CD4-positive, alpha-beta T cell (primary cell): ENCODE data around the gene SDC1. TPM values are rescaled to one million over a fixed set of nuclear protein-coding genes. Genes with fewer than 3 reads are reported as not detected.

Source experiments
- ATAC-seq: fragments of 200-7000 bp; cut with Tn5 transposase; one replicate; pipeline ENCODE4 v1.10.0; 2022; ENCODE audit warnings: mild to moderate bottlenecking; ENCODE audit not compliant: poor library complexity
- CTCF ChIA-PET: fragments of 350-600 bp; sonication (Branson Sonifier 250); formaldehyde crosslinking; loops from one replicate; lab custom pipeline; 2021; ENCODE audit warnings: antibody characterized with exemption, inconsistent platforms; lab: Charles Lee
- POLR2A ChIA-PET: fragments of 350-600 bp; sonication (Branson Sonifier 250); formaldehyde crosslinking; loops from one replicate; lab custom pipeline; 2021; ENCODE audit warnings: antibody characterized with exemption, inconsistent platforms; lab: Charles Lee
- DNase-seq, 14 experiments: peaks; one replicate each; pipeline ENCODE4 v3.0.0-alpha.2; 2013 to 2020; ENCODE audit warnings: mixed read lengths in 2 of 14
- H3K27ac ChIP-seq, 2 donors: one replicate each; pipeline versions ENCODE4 v1.5.1 to v1.7.0; 2013; ENCODE audit warnings: low read length in 2 of 2, low read depth in 1 of 2, mild to moderate bottlenecking in 1 of 2
- H3K27me3 ChIP-seq, 2 experiments: 1 replicate in 1 of 2; 2 replicates in 1 of 2; pipeline versions ENCODE4 v1.6.1 to v1.7.0; 2013; ENCODE audit warnings: low read length in 2 of 2, control low read depth in 1 of 2, mild to moderate bottlenecking in 1 of 2, moderate library complexity in 1 of 2; ENCODE audit not compliant: insufficient read depth in 2 of 2, control insufficient read depth in 1 of 2
- H3K36me3 ChIP-seq: one replicate; pipeline ENCODE4 v1.6.1; 2013; ENCODE audit warnings: low read length, control low read depth; ENCODE audit not compliant: insufficient read depth
- H3K4me1 ChIP-seq: one replicate; pipeline ENCODE4 v1.6.1; 2013; ENCODE audit warnings: low read length, control low read depth; ENCODE audit not compliant: insufficient read depth
- H3K4me3 ChIP-seq: one replicate; pipeline ENCODE4 v1.5.1; 2013; ENCODE audit warnings: mild to moderate bottlenecking, low read length, moderate library complexity
- H3K9me3 ChIP-seq, 2 experiments: 1 replicate in 1 of 2; 2 replicates in 1 of 2; pipeline versions ENCODE4 v1.6.1 to v1.7.0; 2013; ENCODE audit warnings: low read length in 2 of 2, mild to moderate bottlenecking in 2 of 2, control low read depth in 1 of 2, moderate library complexity in 1 of 2; ENCODE audit not compliant: control insufficient read depth in 1 of 2, insufficient read depth in 1 of 2
- H3K27ac Mint-ChIP-seq: one replicate; pipeline ENCODE4 v1.8.0; 2020; ENCODE audit warnings: mixed read lengths
- H3K27me3 Mint-ChIP-seq: one replicate; pipeline ENCODE4 v1.8.0; 2021; ENCODE audit warnings: mixed read lengths
- H3K36me3 Mint-ChIP-seq: one replicate; pipeline ENCODE4 v1.8.0; 2021; ENCODE audit warnings: low read depth, mixed read lengths
- H3K4me1 Mint-ChIP-seq: one replicate; pipeline ENCODE4 v1.8.0; 2021; ENCODE audit warnings: low read depth, mixed read lengths
- H3K4me3 Mint-ChIP-seq: one replicate; pipeline ENCODE4 v1.8.0; 2020; ENCODE audit warnings: mild to moderate bottlenecking, mixed read lengths
- H3K9me3 Mint-ChIP-seq: one replicate; pipeline ENCODE4 v1.8.0; 2020; ENCODE audit warnings: mixed read lengths
- intact Hi-C, 2 experiments: fragments of 100-400 bp; cut with DNase I in 1 of 2; cut with micrococcal nuclease in 1 of 2; formaldehyde crosslinking; loops; one replicate each; pipeline versions ENCODE4 v1.15.1 to v1.9.0; 2023 to 2025; cut with DNase I, micrococcal nuclease
- total RNA-seq, 174 experiments: library from RNA in 2 of 174; stranded (reverse) in 2 of 174; gene quantifications; one replicate each; pipeline ENCODE4 v1.2.3 and lab custom pipeline; 2021 to 2026
- TF ChIP-seq, protein P1 (sequence below): fragments of 200-600 bp; IDR thresholded peaks from one replicate; pipeline ENCODE4 v1.8.0; 2022; ENCODE audit warnings: antibody characterized with exemption, mild to moderate bottlenecking

Gene SDC1
- total RNA-seq, 2 experiments from 2014 or later: not detected

DNA sequence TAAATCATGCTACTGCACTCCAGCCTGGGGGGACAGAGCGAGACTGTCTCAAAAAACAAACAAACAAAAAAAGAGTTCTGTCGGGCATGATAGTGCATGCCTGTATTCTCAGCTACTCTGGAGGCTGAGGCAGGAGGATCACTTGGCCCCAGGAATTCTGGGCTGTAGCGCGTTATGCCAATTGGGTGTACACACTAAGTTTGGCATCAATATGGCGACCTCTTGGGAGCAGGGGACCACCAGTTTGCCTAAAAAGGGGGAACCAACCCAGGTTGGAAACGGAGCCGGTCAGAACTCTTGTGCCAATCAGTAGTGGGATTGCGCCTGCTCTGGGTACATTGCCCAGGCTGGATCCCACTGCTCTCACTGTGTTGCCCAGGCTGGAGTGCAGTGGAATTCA lies 49.7 kb downstream of the SDC1 start:
- no peaks in the 10 kb centered on the region for H3K4me1 ChIP-seq
- DNase-seq (no peak), ATAC-seq (no peak)
- CTCF ChIA-PET: no interaction called here
- Mint-ChIP-seq H3K9me3 (no peaks in the 10 kb centered on the region), H3K27ac (no peak overlapping the region), H3K36me3 (no peaks in the 10 kb centered on the region), H3K4me3 (no peak overlapping the region), H3K4me1 (no peaks in the 10 kb centered on the region), H3K27me3 (no peaks in the 10 kb centered on the region)
- no peak overlapping the region for H3K4me3 ChIP-seq
- intact Hi-C loops: no loop called here
- no peaks in the 10 kb centered on the region for H3K36me3 ChIP-seq
- no peak overlapping the region for H3K27ac ChIP-seq
- no peaks in the 10 kb centered on the region for H3K27me3 ChIP-seq
- TF ChIP-seq, protein P1, sequence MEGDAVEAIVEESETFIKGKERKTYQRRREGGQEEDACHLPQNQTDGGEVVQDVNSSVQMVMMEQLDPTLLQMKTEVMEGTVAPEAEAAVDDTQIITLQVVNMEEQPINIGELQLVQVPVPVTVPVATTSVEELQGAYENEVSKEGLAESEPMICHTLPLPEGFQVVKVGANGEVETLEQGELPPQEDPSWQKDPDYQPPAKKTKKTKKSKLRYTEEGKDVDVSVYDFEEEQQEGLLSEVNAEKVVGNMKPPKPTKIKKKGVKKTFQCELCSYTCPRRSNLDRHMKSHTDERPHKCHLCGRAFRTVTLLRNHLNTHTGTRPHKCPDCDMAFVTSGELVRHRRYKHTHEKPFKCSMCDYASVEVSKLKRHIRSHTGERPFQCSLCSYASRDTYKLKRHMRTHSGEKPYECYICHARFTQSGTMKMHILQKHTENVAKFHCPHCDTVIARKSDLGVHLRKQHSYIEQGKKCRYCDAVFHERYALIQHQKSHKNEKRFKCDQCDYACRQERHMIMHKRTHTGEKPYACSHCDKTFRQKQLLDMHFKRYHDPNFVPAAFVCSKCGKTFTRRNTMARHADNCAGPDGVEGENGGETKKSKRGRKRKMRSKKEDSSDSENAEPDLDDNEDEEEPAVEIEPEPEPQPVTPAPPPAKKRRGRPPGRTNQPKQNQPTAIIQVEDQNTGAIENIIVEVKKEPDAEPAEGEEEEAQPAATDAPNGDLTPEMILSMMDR: no peak
- no peaks in the 10 kb centered on the region for H3K9me3 ChIP-seq
- POLR2A ChIA-PET: no interaction called here

DNA sequence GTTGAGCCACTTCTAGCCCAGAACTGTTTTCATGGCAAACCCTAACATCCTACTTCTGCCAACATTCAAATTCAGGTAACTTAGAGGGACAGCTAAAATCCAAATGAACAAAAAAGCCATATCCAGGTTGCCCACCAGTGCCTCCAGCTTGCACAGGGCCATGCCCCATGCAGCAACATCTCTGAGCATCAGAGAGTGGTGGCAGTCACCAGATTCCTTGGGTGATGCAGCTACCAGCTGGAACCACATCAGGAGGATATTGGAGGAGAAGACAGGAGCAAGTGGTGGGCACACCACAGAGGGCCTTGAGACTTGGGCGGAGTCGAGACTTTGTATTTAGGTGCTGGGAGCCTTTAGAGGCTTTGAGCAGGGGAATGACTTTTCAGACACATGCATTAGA lies 50.5 kb downstream of the SDC1 start:
- Mint-ChIP-seq H3K27ac (no peak overlapping the region), H3K4me1 (no peaks in the 10 kb centered on the region), H3K9me3 (no peaks in the 10 kb centered on the region), H3K4me3 (no peak overlapping the region), H3K27me3 (no peaks in the 10 kb centered on the region), H3K36me3 (no peaks in the 10 kb centered on the region)
- no peak overlapping the region for H3K27ac ChIP-seq
- H3K4me3 ChIP-seq: no peak overlapping the region
- no peaks in the 10 kb centered on the region for H3K36me3 ChIP-seq
- no peaks in the 10 kb centered on the region for H3K27me3 ChIP-seq
- ATAC-seq (no peak), DNase-seq (no peak)
- TF ChIP-seq, protein P1: no peak
- ChIA-PET CTCF (no interaction called here), POLR2A (no interaction called here)
- H3K9me3 ChIP-seq: no peaks in the 10 kb centered on the region
- intact Hi-C loops: no loop called here
- no peaks in the 10 kb centered on the region for H3K4me1 ChIP-seq

DNA sequence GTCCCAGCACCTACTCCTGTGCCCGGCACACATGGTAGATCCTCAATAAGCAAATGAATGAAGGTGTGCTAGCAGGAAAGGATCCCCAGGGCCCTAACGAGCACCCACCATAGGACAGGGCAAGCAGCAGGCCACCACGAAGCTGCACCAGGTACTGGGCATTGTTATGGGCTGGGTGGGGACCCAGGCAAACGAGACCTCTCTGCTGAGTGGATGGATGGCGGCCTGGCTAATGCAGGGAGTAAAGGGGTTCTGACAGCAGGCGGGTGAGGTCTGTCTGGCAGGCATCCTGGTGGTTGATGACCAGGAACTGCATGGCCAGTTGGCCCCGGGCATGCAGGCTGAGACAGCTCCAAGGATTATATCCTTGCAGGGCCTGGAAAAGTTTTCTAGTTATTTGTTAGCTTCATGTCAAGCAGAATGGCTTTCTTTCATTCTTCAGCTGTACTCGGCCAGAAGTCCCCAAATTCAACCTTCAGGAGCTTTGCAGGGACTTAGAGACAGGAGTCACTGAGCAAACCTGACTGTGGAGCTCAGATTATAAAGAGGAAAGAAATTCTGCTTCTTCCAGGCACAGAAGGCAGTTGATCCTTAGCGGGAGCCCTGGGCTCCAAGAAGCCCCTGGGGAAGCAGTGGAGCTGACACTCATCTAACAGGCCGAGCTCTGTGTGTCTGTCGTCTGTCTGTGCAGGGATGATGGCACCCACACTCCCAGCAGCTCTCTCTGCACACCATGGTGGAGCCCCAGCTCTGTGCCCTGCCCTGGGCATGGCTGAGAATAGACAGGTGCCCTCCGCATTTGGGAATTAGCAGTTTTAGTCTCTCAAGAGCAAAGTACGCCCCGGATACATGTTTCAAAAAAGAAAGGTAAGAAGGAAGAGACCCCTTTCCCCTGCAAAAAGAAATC lies 51.2 kb downstream of the SDC1 start:
- Histone ChIP-seq H3K27me3 (no peaks in the 10 kb centered on the region), H3K4me3 (no peak overlapping the region), H3K36me3 (no peaks in the 10 kb centered on the region), H3K27ac (no peak overlapping the region), H3K9me3 (no peaks in the 10 kb centered on the region), H3K4me1 (no peaks in the 10 kb centered on the region)
- H3K9me3 Mint-ChIP-seq: no peaks in the 10 kb centered on the region
- H3K27me3 Mint-ChIP-seq: no peaks in the 10 kb centered on the region
- H3K4me3 Mint-ChIP-seq: no peak overlapping the region
- ChIA-PET POLR2A (no interaction called here), CTCF (no interaction called here)
- H3K4me1 Mint-ChIP-seq: no peaks in the 10 kb centered on the region
- H3K36me3 Mint-ChIP-seq: no peaks in the 10 kb centered on the region
- H3K27ac Mint-ChIP-seq: no peak overlapping the region
- ATAC-seq (no peak), DNase-seq (no peak)
- TF ChIP-seq, protein P1: no peak
- intact Hi-C loops: no loop called here
